Liver (tissue), 9 donors: ENCODE measurements around the gene RNF133. TPM values are rescaled to one million over a fixed set of nuclear protein-coding genes. Genes with fewer than 3 reads are reported as not detected.

Source experiments
- DNase-seq: peaks from one replicate; pipeline ENCODE4 v3.0.0-alpha.2; 2017; ENCODE audit warnings: low spot score
- H3K27ac ChIP-seq, 2 donors: one replicate each; pipeline ENCODE4 v1.7.0; 2013; ENCODE audit warnings: inconsistent platforms in 2 of 2, low read length in 2 of 2, control low read depth in 1 of 2, low read depth in 1 of 2, mild to moderate bottlenecking in 1 of 2
- H3K27me3 ChIP-seq, 4 donors: one replicate each; pipeline versions ENCODE4 v1.6.1 to v1.7.0; 2013; ENCODE audit warnings: low read length in 3 of 4, inconsistent platforms in 1 of 4, mild to moderate bottlenecking in 1 of 4, moderate library complexity in 1 of 4; ENCODE audit not compliant: control insufficient read depth in 4 of 4, insufficient read depth in 4 of 4
- H3K36me3 ChIP-seq, 4 donors: one replicate each; pipeline versions ENCODE4 v1.6.1 to v1.7.0; 2013; ENCODE audit warnings: low read length in 3 of 4, mild to moderate bottlenecking in 3 of 4, low read depth in 1 of 4, moderate library complexity in 1 of 4; ENCODE audit not compliant: control insufficient read depth in 4 of 4, insufficient read depth in 3 of 4
- H3K4me1 ChIP-seq, 4 donors: one replicate each; pipeline versions ENCODE4 v1.6.1 to v1.7.0; 2013; ENCODE audit warnings: low read length in 3 of 4, mild to moderate bottlenecking in 3 of 4, moderate library complexity in 1 of 4; ENCODE audit not compliant: control insufficient read depth in 4 of 4, insufficient read depth in 4 of 4
- H3K4me3 ChIP-seq, 3 donors: one replicate each; pipeline versions ENCODE4 v1.6.1 to v1.7.0; 2013; ENCODE audit warnings: low read length in 3 of 3, control low read depth in 1 of 3, low read depth in 1 of 3, mild to moderate bottlenecking in 1 of 3
- H3K9ac ChIP-seq, 2 donors: one replicate each; pipeline ENCODE4 v1.7.0; 2013; ENCODE audit warnings: low read length in 2 of 2, mild to moderate bottlenecking in 2 of 2, moderate library complexity in 2 of 2, control low read depth in 1 of 2, low read depth in 1 of 2
- H3K9me3 ChIP-seq, 4 donors: one replicate each; pipeline versions ENCODE4 v1.6.1 to v1.7.0; 2013; ENCODE audit warnings: low read length in 3 of 4; ENCODE audit not compliant: control insufficient read depth in 4 of 4
- EGR1 ChIP-seq, 2 donors: IDR thresholded peaks; 2 replicates each; pipeline ENCODE4 v1.6.1; 2016 to 2018; ENCODE audit warnings: antibody characterized with exemption in 2 of 2, low read depth in 2 of 2
- FOXA2 ChIP-seq: IDR thresholded peaks from 2 replicates; pipeline ENCODE4 v1.6.1; 2016; ENCODE audit warnings: antibody characterized with exemption
- HNF4A ChIP-seq, 2 donors: conservative IDR thresholded peaks; 2 replicates each; pipeline ENCODE4 v1.6.1; 2016; ENCODE audit warnings: antibody characterized with exemption in 2 of 2, mild to moderate bottlenecking in 2 of 2
- JUND ChIP-seq, 2 donors: IDR thresholded peaks; 2 replicates each; pipeline ENCODE4 v1.6.1; 2016; ENCODE audit warnings: antibody characterized with exemption in 2 of 2
- RAD21 ChIP-seq, 2 donors: IDR thresholded peaks; 2 replicates each; pipeline ENCODE4 v1.6.1; 2016; ENCODE audit warnings: antibody characterized with exemption in 2 of 2, mild to moderate bottlenecking in 2 of 2
- RXRA ChIP-seq, 2 donors: IDR thresholded peaks; 2 replicates each; pipeline ENCODE4 v1.6.1; 2017 to 2018; ENCODE audit warnings: antibody characterized with exemption in 2 of 2, mild to moderate bottlenecking in 1 of 2
- YY1 ChIP-seq: IDR thresholded peaks from 2 replicates; pipeline ENCODE4 v1.6.1; 2016; ENCODE audit warnings: antibody characterized with exemption, mild to moderate bottlenecking
- WGBS: extraction: QIAGEN DNeasy Blood & Tissue Kit; methylation state at CpG from one replicate; pipeline ENCODE4 v1.1.7; 2013; 5-methylcytosine and 5-hydroxymethylcytosine counted together
- polyA plus RNA-seq, 2 donors: library from polyadenylated mRNA; stranded (reverse) in 1 of 2; unstranded in 1 of 2; fragments of 200-250 nt in 1 of 2; fragments of >200 nt in 1 of 2; fragmentation: Nextera tagmentation in 1 of 2; extraction: Ambion mirVana in 1 of 2; gene quantifications; one replicate each; pipeline versions ENCODE4 v1.2.1 to v1.2.3, GENCODE V29; 2013 to 2015
- total RNA-seq, 2 donors: library from RNA; depleted of rRNA; stranded (reverse); fragments of >200 nt; gene quantifications; one replicate each; pipeline ENCODE4 v1.2.3, GENCODE V29; 2014
- TF ChIP-seq, protein P1 (sequence below): fragments of 150-350 bp; IDR thresholded peaks from 2 replicates; pipeline ENCODE4 v1.5.1; 2017; ENCODE audit warnings: improper control_type of control experiment, low read depth, low read length; ENCODE audit not compliant: missing input control
- TF ChIP-seq, protein P2 (sequence below): IDR thresholded peaks from 2 replicates; pipeline ENCODE4 v1.6.1; 2016; ENCODE audit warnings: antibody characterized with exemption
- TF ChIP-seq, protein P3 (sequence below): IDR thresholded peaks from 2 replicates; pipeline ENCODE4 v1.6.1; 2016; ENCODE audit warnings: antibody characterized with exemption, mild to moderate bottlenecking
- TF ChIP-seq, protein P4 (sequence below): IDR thresholded peaks from 2 replicates; pipeline ENCODE4 v1.6.1; 2016; ENCODE audit warnings: antibody characterized with exemption
- TF ChIP-seq, protein P5 (sequence below): IDR thresholded peaks from 2 replicates; pipeline ENCODE4 v1.6.1; 2016; ENCODE audit warnings: antibody characterized with exemption
- donor health status: healthy.
- donor health status: healthy.
- donor health status: healthy.
- donor health status: healthy.
- donor health status: healthy.

RNF133 gene
- total and polyA plus RNA-seq, 4 donors: 0.14 to 2.8 TPM; not detected in 2

DNA sequence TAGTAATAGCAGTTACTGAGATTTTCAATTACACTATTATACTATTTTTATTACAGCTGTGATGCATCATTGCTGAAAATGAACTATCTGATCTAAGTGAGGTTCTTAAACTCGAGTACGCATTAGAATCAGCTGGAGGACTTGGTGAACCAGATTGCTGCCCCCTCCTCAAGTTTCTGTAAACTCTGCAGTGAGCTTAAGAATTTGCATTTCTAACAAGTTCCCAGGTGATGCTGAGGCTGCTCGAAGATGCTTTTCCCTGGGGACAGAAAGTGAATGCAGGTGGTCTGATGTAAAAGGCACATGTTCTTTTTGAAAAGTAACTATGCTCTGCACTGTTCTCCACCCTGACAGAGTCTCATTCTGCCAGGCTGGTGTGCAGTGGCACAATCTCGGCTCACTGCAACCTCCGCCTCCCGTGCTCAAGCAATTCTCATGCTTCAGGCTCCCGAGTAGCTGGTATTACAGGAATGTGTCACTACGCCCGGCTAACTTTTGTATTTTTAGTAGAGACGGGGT lies 12.5 kb downstream of the RNF133 start:
- DNase-seq: no peak
- no peak for TF ChIP-seq RXRA (IDR thresholded peaks at IDR 0.05)
- no peak for TF ChIP-seq RAD21 (IDR thresholded peaks at IDR 0.05)
- TF ChIP-seq JUND (IDR thresholded peaks at IDR 0.05): no peak
- no peak for TF ChIP-seq HNF4A (conservative IDR thresholded peaks at IDR 0.05)
- TF ChIP-seq, protein P1, sequence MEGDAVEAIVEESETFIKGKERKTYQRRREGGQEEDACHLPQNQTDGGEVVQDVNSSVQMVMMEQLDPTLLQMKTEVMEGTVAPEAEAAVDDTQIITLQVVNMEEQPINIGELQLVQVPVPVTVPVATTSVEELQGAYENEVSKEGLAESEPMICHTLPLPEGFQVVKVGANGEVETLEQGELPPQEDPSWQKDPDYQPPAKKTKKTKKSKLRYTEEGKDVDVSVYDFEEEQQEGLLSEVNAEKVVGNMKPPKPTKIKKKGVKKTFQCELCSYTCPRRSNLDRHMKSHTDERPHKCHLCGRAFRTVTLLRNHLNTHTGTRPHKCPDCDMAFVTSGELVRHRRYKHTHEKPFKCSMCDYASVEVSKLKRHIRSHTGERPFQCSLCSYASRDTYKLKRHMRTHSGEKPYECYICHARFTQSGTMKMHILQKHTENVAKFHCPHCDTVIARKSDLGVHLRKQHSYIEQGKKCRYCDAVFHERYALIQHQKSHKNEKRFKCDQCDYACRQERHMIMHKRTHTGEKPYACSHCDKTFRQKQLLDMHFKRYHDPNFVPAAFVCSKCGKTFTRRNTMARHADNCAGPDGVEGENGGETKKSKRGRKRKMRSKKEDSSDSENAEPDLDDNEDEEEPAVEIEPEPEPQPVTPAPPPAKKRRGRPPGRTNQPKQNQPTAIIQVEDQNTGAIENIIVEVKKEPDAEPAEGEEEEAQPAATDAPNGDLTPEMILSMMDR: no peak
- TF ChIP-seq, protein P2, sequence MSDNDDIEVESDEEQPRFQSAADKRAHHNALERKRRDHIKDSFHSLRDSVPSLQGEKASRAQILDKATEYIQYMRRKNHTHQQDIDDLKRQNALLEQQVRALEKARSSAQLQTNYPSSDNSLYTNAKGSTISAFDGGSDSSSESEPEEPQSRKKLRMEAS: no peak
- TF ChIP-seq, protein P3, sequence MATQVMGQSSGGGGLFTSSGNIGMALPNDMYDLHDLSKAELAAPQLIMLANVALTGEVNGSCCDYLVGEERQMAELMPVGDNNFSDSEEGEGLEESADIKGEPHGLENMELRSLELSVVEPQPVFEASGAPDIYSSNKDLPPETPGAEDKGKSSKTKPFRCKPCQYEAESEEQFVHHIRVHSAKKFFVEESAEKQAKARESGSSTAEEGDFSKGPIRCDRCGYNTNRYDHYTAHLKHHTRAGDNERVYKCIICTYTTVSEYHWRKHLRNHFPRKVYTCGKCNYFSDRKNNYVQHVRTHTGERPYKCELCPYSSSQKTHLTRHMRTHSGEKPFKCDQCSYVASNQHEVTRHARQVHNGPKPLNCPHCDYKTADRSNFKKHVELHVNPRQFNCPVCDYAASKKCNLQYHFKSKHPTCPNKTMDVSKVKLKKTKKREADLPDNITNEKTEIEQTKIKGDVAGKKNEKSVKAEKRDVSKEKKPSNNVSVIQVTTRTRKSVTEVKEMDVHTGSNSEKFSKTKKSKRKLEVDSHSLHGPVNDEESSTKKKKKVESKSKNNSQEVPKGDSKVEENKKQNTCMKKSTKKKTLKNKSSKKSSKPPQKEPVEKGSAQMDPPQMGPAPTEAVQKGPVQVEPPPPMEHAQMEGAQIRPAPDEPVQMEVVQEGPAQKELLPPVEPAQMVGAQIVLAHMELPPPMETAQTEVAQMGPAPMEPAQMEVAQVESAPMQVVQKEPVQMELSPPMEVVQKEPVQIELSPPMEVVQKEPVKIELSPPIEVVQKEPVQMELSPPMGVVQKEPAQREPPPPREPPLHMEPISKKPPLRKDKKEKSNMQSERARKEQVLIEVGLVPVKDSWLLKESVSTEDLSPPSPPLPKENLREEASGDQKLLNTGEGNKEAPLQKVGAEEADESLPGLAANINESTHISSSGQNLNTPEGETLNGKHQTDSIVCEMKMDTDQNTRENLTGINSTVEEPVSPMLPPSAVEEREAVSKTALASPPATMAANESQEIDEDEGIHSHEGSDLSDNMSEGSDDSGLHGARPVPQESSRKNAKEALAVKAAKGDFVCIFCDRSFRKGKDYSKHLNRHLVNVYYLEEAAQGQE: no peak
- TF ChIP-seq, protein P4, sequence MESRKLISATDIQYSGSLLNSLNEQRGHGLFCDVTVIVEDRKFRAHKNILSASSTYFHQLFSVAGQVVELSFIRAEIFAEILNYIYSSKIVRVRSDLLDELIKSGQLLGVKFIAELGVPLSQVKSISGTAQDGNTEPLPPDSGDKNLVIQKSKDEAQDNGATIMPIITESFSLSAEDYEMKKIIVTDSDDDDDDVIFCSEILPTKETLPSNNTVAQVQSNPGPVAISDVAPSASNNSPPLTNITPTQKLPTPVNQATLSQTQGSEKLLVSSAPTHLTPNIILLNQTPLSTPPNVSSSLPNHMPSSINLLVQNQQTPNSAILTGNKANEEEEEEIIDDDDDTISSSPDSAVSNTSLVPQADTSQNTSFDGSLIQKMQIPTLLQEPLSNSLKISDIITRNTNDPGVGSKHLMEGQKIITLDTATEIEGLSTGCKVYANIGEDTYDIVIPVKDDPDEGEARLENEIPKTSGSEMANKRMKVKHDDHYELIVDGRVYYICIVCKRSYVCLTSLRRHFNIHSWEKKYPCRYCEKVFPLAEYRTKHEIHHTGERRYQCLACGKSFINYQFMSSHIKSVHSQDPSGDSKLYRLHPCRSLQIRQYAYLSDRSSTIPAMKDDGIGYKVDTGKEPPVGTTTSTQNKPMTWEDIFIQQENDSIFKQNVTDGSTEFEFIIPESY: no peak
- 83% methylated on average over 10 of the region's 10 CpGs for WGBS
- Histone ChIP-seq H3K27ac (no peak overlapping the region), H3K27me3 (no peaks in the 10 kb centered on the region), H3K9ac (no peak overlapping the region), H3K4me1 (peaks cover 0 to 3% (median 0%) of the 10 kb centered on the region in 4 donors), H3K36me3 (no peaks in the 10 kb centered on the region), H3K4me3 (no peak overlapping the region), H3K9me3 (no peaks in the 10 kb centered on the region)

DNA sequence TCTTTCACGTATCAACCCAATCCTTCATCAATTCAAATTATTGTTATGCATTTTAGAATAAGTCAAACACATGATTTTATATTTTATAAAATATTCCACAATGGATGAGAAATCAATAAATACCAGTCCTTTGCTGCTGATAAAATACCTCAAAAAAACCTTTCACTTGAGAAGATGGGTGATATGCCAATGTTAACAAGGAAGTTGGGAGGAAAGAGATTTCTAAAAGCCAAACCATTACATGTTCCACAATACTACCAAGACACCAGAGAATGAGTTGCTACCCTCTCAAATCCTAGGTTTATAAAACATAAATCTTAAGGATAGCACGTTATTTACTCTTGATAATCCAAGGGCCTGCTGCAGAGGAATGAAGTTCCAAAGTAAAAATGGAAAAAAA lies 14.4 kb downstream of the RNF133 start:
- H3K9me3 ChIP-seq: no peaks in the 10 kb centered on the region
- H3K4me1 ChIP-seq: peaks cover 0 to 3% (median 0%) of the 10 kb centered on the region in 4 donors
- H3K27ac ChIP-seq: no peak overlapping the region
- H3K36me3 ChIP-seq: no peaks in the 10 kb centered on the region
- TF ChIP-seq FOXA2 (no peak), EGR1 (IDR thresholded peaks at IDR 0.05; ENCODE audit: low read depth in 2 of 2) (no peak), YY1 (no peak), HNF4A (conservative IDR thresholded peaks at IDR 0.05) (no peak), JUND (IDR thresholded peaks at IDR 0.05) (no peak), RAD21 (IDR thresholded peaks at IDR 0.05) (no peak)
- TF ChIP-seq, protein P4: no peak
- TF ChIP-seq, protein P5, sequence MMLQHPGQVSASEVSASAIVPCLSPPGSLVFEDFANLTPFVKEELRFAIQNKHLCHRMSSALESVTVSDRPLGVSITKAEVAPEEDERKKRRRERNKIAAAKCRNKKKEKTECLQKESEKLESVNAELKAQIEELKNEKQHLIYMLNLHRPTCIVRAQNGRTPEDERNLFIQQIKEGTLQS: no peak
- TF ChIP-seq, protein P3: no peak
- TF ChIP-seq, protein P2: no peak
- DNase-seq: no peak
- 74% methylated on average over 2 of the region's 2 CpGs for WGBS
- H3K27me3 ChIP-seq: no peaks in the 10 kb centered on the region
- H3K4me3 ChIP-seq: no peak overlapping the region
- H3K9ac ChIP-seq: no peak overlapping the region
